Activated T-cell treated with anti-CD3 and anti-CD28 coated beads for 24 hours (primary cell): ENCODE measurements around the gene VRTN.
"Not testable (repeated sequence)": the region's sequence is repeated elsewhere in the genome, so short reads cannot be mapped to it uniquely, and the experiment has no call there.

Experiments
- DNase-seq: peaks from one replicate; pipeline ENCODE4 v3.0.0-alpha.2; 2020; ENCODE audit warnings: low read depth

Gene VRTN, protein sequence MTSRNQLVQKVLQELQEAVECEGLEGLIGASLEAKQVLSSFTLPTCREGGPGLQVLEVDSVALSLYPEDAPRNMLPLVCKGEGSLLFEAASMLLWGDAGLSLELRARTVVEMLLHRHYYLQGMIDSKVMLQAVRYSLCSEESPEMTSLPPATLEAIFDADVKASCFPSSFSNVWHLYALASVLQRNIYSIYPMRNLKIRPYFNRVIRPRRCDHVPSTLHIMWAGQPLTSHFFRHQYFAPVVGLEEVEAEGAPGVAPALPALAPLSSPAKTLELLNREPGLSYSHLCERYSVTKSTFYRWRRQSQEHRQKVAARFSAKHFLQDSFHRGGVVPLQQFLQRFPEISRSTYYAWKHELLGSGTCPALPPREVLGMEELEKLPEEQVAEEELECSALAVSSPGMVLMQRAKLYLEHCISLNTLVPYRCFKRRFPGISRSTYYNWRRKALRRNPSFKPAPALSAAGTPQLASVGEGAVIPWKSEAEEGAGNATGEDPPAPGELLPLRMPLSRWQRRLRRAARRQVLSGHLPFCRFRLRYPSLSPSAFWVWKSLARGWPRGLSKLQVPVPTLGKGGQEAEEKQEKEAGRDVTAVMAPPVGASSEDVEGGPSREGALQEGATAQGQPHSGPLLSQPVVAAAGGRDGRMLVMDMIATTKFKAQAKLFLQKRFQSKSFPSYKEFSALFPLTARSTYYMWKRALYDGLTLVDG

DNA sequence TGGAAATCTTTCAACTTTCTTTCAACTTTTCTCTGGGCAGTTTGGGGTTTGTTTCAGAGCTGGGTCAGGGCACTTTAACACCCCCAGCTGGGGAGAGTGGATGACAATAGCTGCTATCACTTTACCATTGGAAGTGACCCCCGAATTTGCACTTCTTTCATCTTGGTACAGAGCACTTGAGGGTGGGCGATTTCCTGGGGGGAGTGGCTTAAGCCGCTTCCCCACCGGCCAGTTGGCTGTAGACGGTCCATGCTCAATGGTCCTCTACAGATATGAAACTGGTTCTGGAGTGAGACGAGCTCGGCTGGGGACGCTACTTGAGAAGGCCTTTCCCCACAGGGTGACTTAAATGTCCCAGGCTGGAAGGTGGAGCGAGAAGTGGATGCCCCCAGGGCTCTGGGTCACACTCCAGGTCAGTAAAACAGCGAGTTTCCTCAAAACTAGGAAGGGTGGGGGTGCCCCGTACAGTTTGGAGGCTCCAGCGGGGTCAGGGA is at the start of gene VRTN:
TSS of gene VRTN (plus strand) at position 231 of the 494 bp plus-strand sequence. CDS start 8,313 bp downstream, outside the sequence.
- DNase-seq, result no peak

DNA sequence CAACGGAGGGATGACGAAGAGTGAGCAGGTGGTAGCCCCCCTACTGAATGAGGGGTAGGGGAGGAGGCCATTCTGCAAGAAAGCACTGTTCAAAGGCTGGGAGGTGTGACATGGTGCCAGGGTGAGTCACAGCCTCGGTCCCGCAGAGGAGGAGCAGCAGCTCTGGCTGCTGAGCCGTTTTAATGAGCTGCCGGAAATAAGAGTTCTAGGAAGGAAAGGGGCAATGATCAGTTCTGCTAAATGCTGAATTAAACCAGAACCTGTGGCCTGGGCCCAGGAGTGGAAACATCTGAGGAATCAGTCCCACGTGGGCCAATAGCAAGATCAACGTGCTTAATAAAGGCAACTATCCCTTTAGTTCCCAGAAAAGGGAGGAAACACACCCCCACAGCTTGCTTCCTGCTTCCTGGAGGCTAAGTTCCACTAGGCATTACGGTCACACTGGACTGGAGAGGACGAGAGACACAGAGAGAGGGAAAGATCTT is 49.2 kb upstream of the VRTN start:
- DNase-seq, result no peak

DNA sequence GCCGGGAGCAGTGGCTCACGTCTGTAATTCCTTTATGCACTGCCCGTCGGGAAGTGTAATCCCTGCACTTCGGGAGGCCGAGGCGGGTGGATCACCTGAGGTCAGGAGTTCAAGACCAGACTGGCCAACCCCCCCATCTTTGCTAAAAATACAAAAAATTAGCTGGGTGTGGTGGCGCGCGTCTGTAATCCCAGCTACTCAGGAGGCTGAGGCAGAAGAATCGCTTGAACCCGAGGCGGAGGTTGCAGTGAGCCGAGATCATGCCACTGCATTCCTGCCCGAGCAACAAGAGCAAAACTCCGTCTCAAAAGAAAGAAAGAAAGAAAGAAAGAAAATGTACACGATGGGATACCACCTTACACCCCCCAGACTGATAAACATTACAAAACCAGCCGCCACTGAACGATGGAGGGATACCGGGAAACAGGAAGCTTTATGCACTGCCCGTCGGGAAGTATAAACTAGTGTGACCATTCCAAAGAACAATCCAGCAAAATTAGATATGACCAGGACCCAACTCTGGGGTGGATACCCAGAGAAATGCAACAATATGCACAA is 46.6 kb upstream of the VRTN start:
- DNase-seq, result no peak

DNA sequence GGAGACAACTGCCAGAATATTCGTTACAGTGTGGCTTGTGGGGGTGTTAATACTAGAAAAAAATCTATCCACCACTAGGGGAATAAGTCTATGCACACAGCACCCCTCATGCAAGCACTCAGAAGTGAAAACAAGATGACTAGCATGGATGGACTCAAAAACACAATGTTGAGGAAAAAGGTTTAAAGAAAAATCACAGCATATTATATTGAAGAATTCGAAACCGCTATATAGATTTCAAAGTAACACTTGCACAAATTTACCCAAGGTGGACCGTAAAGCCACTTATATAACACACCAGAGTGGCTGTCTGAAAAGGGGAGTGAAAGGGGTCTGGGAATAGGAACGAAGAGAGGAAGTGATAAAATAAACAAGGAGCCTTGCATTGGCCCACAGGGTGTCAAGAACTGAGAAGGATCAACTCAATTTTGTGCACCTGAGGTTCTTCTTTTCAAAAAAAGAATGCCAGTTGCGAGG is 46.1 kb upstream of the VRTN start:
- DNase-seq, result no peak

DNA sequence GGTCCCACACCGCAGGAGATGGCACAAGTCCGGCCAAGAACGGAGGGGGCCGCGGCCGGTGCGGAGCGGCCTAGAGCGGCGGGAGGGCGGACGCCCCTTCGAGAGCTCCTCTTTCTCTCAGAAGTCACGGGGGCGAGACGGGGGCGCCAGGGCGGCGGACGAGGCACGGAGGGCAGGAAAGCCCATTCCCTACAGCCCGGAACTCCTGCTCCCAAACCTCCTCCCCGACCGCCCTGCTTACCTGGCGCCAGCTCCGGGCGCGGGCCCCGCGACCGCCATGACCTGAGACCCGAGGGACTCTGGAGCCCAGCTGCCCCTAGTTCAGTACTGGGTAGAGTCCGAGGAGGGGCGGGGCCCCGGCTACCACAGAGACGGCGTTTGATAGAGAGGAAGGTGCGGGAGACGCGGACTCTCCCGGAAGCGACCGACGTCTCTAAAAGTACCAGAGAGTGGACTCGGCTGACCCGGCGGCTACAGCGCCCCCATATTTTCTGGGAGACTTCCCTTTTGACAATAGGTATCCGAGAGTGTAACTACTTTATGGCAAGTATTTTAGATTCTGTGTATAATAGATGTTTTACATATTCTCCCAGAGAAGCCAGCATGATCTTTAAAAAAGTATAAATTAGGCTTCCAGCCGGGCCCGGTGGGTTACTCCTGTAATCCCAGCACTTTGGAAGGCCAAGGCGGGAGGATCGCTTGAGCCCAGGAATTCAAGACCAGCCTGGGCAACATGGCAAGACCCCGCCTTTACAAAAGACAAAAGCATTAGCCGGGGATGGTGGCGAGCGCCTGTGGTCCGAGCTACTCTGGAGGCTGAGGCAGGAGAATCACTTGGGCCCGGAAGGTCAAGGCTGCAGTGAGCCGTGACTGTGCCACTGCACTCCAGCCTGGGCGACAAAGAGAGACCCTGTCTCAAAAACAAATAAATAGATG is 45.4 kb upstream of the VRTN start, which contains the start of gene ABCD4:
TSS of gene ABCD4 (minus strand) at position 301 of the 936 bp plus-strand sequence. CDS start at position 279, 22 bp downstream.
- peak; percentile 82 for DNase-seq

DNA sequence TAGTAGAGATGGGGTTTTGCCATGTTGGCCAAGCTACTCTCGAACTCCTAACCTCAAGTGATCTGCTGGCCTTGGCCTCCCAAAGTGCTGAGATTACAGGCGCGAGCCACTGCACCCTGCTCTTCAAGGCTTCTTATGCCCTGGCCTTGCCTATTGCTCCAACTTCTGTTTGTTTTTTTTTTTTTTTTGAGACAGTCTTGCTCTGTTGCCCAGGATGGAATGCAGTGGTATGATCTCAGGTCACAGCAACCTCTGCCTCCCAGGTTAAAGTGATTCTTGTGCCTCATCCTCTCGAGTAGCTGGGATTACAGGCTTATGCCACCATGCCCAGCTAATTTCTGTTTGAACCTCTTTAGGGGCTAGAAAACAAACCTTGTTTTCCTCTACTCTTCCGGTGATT is 39.6 kb upstream of the VRTN start:
- no peak for DNase-seq

DNA sequence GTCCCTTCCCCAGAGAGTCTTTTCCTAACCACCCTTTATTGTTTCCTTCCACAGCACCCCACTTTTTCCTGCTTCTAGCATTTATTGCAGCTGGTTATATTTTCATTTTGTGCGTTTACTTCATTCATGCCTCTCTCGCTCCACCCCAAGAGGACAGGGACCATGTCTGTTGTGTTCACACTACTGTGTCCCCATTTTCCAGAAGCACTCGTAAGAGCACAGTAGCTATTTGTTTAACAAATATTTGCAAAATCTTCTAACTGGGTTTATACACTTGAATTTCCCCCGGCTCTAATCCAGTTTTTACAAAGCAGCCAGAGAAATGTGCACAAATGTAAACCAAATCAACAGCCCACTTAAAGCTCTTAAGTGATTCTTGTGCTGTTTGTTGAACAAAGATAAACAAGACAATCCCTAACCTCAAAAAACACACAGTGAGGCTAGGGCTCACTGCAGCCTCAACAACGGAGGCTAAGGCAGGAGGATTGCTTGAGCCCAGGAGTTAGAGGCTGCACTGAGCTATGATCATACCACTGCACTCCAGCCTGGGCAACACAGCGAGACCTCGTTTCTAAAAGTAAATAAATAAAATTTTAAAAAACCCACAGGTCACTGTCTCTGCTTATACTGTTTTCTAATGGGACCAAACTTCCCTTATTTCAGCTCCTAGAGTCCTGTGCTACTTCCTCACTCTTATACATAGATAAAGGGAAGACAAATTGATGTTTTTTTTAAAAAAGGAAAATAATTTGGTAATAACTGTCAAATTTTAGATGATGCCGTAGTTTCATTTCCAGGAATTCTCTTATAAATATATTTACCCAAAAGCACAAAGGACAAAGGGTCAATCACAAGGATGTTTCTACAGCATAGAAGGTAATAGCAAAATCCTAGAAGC is 38.9 kb upstream of the VRTN start:
- no peak for DNase-seq

DNA sequence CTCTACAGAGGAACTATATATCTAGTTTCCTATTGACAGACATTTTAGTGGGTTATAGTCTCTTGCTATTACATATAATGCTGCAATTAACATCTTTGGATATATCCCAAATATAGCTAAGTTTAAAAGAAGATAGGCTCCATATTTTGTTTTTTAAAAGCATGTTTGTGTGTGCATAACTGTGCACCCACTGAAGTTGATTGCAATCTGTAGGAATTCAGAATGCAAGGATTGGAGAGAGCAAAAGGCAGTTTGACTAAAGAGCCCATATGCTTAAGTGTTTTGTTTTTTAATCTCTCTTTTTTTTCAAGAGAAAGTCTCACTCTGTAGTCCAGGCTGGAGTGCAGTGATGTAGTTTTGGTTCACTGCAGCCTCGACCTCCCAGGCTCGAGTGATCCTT is 36.1 kb upstream of the VRTN start:
- DNase-seq, result no peak

DNA sequence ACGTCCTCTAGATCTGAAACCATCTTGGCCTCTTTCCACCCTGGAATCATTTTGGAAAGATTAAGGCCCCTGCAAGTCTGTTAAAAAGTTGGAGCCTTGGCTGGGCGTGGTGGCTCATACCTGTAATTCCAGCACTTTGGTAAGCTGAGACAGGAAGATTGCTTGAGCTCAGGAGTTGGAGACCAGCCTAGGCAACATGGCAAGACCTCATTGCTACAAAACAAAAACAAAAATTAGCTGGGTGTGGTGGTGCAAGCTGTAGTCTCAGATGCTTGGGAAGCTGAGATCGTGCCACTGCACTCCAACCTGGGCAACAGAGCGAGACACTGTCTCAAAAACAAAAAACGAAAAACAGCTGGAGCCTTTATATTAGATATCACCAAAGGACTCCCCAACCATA is 34.7 kb upstream of the VRTN start:
- no peak for DNase-seq

DNA sequence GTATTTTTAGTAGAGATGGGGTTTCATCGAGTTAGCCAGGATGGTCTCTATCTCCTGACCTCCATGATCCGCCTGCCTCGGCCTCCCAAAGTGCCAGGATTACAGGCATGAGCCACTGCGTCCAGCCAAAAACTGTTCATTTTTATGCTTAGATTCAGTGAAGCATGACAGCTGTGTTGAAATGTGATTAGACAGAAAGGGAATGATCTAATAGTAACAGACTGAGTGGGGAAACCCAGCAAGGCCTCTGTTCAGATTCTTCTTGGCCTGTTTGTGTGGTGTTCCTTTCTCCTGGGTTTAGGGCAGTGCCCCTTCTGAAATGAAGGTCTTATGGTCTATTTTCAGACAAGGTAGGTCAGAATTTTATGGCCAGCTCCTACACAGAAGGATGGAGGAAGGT is 33.7 kb upstream of the VRTN start:
- no peak for DNase-seq

DNA sequence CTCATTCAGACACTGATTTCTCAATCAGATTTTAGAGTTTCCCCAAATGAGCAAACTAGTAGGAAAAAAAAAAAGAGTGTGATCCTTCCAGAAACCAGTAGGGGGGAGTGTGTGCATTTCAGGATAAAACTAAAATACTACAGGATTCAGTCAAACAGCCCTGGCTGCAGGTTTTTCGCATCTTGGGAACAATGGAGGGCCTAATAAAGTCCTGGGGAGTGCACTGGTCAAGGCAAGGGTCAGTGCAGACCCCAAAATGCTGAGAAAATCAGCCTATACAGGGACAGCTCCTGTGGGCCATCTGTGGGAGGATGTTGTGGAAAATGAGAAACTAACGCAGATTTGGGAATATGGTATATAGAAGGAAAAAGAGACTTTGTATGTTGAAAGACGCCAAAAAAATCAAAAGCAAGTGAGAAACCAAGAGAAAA is 23.3 kb upstream of the VRTN start:
- no peak for DNase-seq

DNA sequence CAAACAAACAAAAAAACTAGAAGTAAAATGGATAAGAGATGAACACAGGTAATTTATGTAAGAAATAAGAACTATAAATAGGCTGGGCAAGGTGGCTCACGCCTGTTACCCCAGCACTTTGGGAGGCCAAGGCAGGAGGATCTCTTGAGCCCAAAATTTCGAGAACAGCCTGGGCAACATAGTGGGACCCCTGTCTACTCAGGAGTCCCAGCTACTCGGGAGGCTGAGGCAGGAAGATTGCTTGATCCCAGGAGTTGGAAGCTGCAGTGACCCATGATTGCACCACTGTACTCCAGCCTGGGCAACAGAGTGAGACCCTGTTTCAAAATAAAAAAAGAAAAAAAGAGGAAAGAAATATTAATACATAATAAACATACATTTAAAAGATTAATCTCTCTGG is 22.8 kb upstream of the VRTN start:
- DNase-seq, result no peak

DNA sequence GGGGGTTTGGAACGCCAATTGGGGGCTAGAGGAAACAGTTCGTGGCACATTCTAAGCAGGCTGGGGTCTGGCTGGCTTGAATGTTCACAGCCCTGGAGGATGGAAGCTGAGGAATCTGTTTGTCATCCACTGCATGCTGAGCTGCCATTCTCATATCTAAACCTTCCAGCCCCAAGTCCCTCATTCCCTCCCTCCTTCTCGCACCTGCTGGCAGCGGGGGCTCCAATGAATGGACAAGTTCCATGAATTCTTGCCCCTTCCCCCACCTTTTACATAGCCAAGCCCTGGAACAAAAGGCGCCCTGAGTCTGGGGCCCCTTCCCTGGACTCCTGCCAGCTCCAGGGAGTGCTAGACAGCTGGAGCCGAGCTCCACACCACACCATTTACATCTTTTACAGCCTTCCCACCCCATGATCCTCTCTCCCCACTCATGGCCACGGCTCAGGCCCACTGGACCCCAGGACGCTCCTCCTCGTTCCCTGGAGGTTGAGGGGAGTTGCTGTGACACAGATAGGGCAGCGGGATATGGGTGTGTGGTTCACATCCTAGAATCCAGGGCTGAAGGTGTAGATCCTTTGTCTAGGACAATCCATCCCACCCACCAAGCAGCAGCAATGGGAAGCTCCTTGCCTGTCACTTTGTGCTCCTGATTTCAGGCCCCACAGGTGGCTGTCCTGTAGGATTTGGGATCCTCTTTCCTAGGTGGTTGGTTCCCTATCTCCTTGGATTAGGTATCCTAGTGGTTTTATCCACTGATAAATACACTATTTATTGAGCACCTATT is 21.7 kb upstream of the VRTN start:
- no peak for DNase-seq

DNA sequence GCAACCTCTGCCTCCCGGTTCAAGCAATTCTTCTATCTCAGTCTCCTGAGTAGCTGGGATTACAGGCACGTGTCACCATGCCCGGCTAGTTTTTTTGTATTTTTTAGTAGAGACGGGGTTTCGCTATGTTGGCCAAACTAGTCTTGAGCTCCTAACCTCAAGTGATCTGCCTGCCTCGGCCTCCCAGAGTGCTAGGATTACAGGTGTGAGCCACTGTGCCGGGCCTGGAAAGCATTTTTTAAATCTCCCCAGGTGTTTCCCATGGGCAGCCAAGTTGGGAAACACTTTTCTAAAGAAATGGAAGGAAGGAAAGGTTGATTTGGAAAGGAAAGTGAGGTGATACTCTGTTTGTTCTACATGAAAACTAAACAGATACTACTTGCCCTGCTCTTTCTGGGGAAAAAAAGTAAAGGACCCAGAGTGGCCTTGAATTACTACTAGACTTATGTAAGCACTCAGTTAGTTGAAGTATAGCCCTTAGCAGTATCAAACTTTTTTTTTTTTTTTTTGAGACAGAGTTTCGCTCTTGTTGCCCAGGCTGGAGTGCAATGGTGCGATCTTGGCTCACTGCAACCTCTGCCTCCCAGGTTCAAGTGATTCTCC is 18.2 kb upstream of the VRTN start:
- DNase-seq, result not testable (repeated sequence)

DNA sequence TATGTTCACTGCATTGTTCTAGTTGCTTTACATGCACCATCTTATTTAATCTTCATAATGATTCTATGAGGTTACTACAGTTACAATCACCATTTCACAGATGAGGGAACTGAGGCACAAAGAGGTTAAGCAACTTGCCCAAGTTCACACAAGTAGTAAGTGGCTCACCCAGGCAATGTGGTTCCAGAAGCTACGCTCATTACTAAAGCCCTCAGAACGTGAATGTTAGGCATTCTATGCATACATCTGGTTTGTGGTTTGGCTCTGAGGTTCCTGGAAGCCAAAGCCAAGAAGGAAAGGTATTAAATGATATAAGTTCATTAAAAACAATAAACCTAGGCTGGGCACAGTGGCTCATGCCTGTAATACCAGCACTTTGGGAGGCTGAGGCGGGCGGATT is 14.4 kb upstream of the VRTN start:
- DNase-seq, result no peak

DNA sequence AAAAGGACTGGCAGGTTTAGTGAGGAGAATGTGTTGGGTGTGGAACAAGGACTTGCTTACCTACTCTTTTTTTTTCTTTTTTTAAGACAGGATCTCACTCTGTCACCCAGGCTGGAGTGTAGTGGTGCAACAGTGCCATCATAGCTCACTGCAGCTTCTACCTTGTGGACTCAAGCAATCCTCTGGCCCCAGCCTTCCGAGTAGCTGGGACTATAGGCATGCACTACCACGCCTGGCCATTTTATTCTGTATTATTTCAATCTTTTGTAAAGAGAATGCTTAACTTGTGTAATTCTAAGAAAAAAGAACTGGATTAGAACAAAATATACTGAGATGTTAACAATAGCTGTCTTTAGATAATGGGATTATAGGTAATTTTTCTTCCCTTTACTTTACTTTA is 1.9 kb upstream of the VRTN start:
- no peak for DNase-seq

DNA sequence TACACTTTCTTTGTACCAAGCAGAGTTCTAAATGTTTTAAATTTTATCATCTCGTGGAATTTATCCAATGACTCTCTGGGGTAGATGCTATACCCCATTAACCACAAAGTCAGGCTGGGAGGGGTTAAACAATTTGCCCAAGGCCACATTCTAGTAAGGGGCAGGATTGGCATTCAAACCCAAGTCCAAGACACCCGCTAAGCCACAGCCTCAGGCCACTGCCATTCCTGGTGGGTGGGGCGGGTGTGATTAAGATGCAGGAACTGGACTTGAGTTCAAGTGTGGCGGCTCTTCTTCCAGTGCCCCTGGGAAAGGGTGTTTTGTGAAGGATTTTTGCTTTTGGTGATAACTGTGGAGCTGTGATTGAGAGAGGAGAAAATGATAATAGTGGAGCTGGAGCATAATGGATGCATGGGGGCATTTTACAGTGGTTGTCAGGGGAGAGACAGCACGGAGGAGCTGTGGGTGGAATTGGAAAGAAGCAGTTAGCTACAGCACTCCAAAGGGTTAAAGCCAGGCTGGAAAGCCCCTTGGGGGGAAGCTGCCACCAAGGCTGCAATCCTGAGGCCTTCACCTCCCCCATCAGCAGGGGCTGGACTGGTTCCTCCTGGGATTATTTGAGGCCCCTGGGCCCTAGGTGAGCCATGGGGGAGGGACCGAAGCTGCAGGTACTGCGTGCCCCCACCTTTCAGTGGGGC is 1.0 kb upstream of the VRTN start:
- DNase-seq, result no peak

DNA sequence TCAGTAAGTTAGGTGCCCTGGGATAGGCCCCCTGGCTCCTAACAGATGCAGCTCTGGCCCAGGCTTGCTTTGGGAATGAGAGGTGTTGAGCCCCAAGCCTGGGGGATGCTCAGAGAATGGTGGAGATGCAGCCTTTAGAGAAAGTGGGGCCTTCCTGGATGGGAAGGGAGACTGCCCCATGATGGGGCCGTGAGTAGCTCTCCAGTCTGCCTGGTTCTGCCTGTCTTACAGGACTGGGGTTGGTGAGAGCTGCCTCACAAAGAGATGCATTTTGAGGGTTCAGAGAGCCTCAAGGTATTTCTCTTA is 523 bp upstream of the VRTN start:
- no peak for DNase-seq
